Uterus (tissue), 4 donors: Measurements from ENCODE around the gene USP50. TPM values are rescaled to one million over a fixed set of nuclear protein-coding genes. Genes with fewer than 3 reads are reported as not detected.

Experiments used
- DNase-seq, 2 donors: peaks; one replicate each; pipeline ENCODE4 v3.0.0-alpha.2; 2019 to 2020
- H3K27ac ChIP-seq, 2 donors: fragments of 200-600 bp; sonication (generic); 1 replicate in 1 of 2; 2 replicates in 1 of 2; pipeline ENCODE4 v1.5.1; 2016 to 2018
- H3K27me3 ChIP-seq, 2 donors: fragments of 200-600 bp; sonication (generic); one replicate each; pipeline ENCODE4 v1.5.1; 2018 to 2019; ENCODE audit warnings: control low read depth in 1 of 2
- H3K36me3 ChIP-seq, 2 donors: fragments of 200-600 bp; sonication (generic); one replicate each; pipeline ENCODE4 v1.5.1; 2019; ENCODE audit warnings: control low read depth in 1 of 2
- H3K4me1 ChIP-seq, 2 donors: fragments of 200-600 bp; sonication (generic); one replicate each; pipeline ENCODE4 v1.5.1; 2018 to 2019; ENCODE audit warnings: control low read depth in 1 of 2
- H3K4me3 ChIP-seq, 2 donors: fragments of 200-600 bp; sonication (generic); 1 replicate in 1 of 2; 2 replicates in 1 of 2; pipeline ENCODE4 v1.5.1; 2018 to 2019; ENCODE audit warnings: mild to moderate bottlenecking in 1 of 2
- H3K9me3 ChIP-seq, 2 donors: fragments of 200-600 bp; sonication (generic); one replicate each; pipeline ENCODE4 v1.5.1; 2019; ENCODE audit warnings: control low read depth in 1 of 2
- POLR2A ChIP-seq, 2 donors: fragments of 450-650 bp; IDR thresholded peaks; one replicate each; pipeline ENCODE4 v1.6.1; 2016; ENCODE audit warnings: antibody characterized with exemption in 2 of 2, mild to moderate bottlenecking in 1 of 2, moderate library complexity in 1 of 2
- intact Hi-C: fragments of 100-400 bp; cut with DNase I; formaldehyde crosslinking; loops from one replicate; pipeline ENCODE4 v1.15.1; 2023; ENCODE audit warnings: low total_unique reads
- total RNA-seq, 4 donors: library from RNA; depleted of rRNA in 3 of 4; stranded (reverse); fragments of >200 nt in 3 of 4; gene quantifications; one replicate each; pipeline versions ENCODE4 v1.1.0 to v1.2.4, GENCODE V29; 2014 to 2023
- TF ChIP-seq, protein P1 (sequence below), 4 experiments: fragments of 200-600 bp in 2 of 4; fragments of 450-650 bp in 2 of 4; sonication (generic) in 2 of 4; IDR thresholded peaks; one replicate each; pipeline ENCODE4 v1.5.1; 2016 to 2019; ENCODE audit warnings: antibody characterized with exemption in 4 of 4, mild to moderate bottlenecking in 2 of 4, moderate library complexity in 1 of 4
- donor health status: DM: yes; HTN: yes; CAD: no.

The USP50 gene
- total RNA-seq, 4 donors from 2014 or later: 2.0 to 2.8 TPM; not detected in 2

DNA sequence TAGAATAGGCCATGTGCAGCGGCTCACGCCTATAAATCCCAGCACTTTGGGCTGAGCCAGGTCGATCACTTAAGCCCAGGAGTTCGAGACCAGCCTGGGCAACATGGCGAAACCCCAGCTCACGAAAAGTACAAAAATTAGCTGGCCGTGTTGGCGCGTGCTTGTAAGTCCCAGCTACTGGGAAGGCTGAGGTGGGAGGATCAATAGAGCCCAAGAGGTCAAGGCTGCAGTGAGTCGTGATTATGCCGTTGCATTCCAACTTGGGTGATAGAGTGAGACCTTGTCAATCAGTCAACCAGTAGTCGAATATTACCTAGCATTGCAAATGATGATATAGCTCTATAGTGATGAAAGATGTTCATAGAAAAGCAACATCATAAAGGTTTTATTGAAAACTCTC is 70.3 kb downstream of the USP50 start:
- Histone ChIP-seq H3K27ac (no peak overlapping the region), H3K4me3 (no peak overlapping the region), H3K36me3 (no peaks in the 10 kb centered on the region), H3K4me1 (no peaks in the 10 kb centered on the region), H3K9me3 (no peaks in the 10 kb centered on the region), H3K27me3 (no peaks in the 10 kb centered on the region)
- TF ChIP-seq, protein P1, sequence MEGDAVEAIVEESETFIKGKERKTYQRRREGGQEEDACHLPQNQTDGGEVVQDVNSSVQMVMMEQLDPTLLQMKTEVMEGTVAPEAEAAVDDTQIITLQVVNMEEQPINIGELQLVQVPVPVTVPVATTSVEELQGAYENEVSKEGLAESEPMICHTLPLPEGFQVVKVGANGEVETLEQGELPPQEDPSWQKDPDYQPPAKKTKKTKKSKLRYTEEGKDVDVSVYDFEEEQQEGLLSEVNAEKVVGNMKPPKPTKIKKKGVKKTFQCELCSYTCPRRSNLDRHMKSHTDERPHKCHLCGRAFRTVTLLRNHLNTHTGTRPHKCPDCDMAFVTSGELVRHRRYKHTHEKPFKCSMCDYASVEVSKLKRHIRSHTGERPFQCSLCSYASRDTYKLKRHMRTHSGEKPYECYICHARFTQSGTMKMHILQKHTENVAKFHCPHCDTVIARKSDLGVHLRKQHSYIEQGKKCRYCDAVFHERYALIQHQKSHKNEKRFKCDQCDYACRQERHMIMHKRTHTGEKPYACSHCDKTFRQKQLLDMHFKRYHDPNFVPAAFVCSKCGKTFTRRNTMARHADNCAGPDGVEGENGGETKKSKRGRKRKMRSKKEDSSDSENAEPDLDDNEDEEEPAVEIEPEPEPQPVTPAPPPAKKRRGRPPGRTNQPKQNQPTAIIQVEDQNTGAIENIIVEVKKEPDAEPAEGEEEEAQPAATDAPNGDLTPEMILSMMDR (IDR thresholded peaks at IDR 0.05): no peak
- TF ChIP-seq POLR2A (IDR thresholded peaks at IDR 0.05): no peak
- DNase-seq: no peak
- intact Hi-C loops: no loop called here

GRCh38 chr15:50471072-50471471 is 75.4 kb downstream of the USP50 start:
- Histone ChIP-seq H3K27me3 (no peaks in the 10 kb centered on the region), H3K36me3 (no peaks in the 10 kb centered on the region), H3K9me3 (no peaks in the 10 kb centered on the region), H3K27ac (no peak overlapping the region), H3K4me1 (no peaks in the 10 kb centered on the region), H3K4me3 (no peak overlapping the region)
- DNase-seq: no peak
- TF ChIP-seq, protein P1 (IDR thresholded peaks at IDR 0.05): no peak
- no peak for TF ChIP-seq POLR2A (IDR thresholded peaks at IDR 0.05)
- intact Hi-C loops: no loop called here

DNA sequence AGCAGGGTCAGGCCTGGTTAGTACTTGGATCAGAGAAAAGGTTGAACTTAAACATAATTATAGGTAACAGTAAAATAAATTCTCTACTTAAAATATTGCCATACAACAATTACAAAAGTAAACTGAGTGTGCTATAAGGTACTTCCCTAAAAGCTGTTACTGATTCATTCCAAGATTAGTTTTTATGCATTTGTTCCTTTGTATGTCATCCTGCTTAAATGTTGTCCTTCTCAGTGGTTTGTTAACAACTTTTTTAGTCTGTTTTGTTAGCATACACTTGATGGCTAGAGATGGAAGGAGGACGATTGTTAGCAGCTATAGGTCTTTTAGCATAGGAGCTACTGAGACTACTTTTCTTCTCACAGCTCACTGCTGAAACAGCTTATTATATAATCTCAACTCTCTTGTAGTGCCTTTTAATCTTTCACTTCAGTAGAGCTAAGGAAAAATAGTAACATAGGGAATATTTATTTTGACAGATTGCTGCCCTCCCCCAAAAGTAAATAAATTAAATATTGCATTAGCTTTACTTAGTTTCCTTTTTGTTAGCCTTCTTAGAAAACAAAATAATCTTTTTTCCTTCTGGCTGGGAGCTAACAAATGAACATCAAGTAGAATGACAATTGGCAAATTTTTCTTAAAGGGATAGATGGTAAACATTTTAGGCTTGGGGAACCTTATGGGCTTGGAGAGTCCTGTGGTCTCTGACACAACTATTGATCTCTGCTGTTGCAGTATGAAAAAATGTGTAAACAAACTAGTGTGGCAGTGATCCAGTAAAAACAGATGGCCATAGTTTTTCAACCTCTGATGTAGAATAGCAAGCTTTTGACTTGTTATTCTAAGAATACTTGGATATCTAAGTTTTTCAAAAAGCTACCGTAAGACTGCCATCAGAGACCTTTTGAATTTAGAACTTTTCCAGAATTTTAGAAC is 82.8 kb downstream of the USP50 start:
- H3K27me3 ChIP-seq: no peaks in the 10 kb centered on the region
- H3K9me3 ChIP-seq: no peaks in the 10 kb centered on the region
- DNase-seq: no peak
- TF ChIP-seq, protein P1 (IDR thresholded peaks at IDR 0.05): no peak
- TF ChIP-seq POLR2A (IDR thresholded peaks at IDR 0.05): no peak
- no peak overlapping the region for H3K4me3 ChIP-seq
- intact Hi-C loops: no loop called here
- H3K27ac ChIP-seq: no peak overlapping the region
- H3K36me3 ChIP-seq: no peaks in the 10 kb centered on the region
- no peaks in the 10 kb centered on the region for H3K4me1 ChIP-seq

GRCh38 chr15:50458348-50459112 is 87.9 kb downstream of the USP50 start:
- Histone ChIP-seq H3K27ac (no peak overlapping the region), H3K27me3 (no peaks in the 10 kb centered on the region), H3K9me3 (no peaks in the 10 kb centered on the region), H3K4me3 (no peak overlapping the region), H3K36me3 (no peaks in the 10 kb centered on the region), H3K4me1 (no peaks in the 10 kb centered on the region)
- intact Hi-C loops: no loop called here
- DNase-seq: no peak
- TF ChIP-seq POLR2A (IDR thresholded peaks at IDR 0.05): no peak
- TF ChIP-seq, protein P1 (IDR thresholded peaks at IDR 0.05): no peak

DNA sequence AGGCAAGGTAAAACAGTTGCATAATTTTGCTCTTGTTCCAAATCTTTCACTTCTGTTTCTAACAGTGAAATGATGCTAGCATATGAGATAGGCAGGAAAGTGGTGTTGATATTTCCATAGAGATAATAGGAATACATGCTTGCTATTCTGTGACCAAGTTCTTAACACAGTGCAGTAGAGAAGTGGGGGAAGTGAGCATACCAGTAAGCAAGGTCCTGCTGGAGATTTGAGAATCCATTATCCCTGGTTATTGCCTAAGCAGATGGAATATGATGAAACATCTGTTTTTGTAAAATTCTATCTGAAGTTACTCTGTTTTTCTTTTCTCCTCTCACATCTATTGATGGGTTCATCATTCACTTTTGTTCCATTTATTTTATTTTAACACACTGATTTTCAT is 93.5 kb downstream of the USP50 start:
- H3K27me3 ChIP-seq: no peaks in the 10 kb centered on the region
- H3K9me3 ChIP-seq: no peaks in the 10 kb centered on the region
- TF ChIP-seq, protein P1 (IDR thresholded peaks at IDR 0.05): no peak
- no peak for TF ChIP-seq POLR2A (IDR thresholded peaks at IDR 0.05)
- H3K27ac ChIP-seq: no peak overlapping the region
- no peak overlapping the region for H3K4me3 ChIP-seq
- no peaks in the 10 kb centered on the region for H3K36me3 ChIP-seq
- no peaks in the 10 kb centered on the region for H3K4me1 ChIP-seq
- no peak for DNase-seq
- intact Hi-C loops: no loop called here
